GM12891 (cell line): ENCODE measurements around the gene IFIT1.

Experiments
- DNase-seq: peaks from one replicate; pipeline ENCODE4 v3.0.0; 2011; ENCODE audit warnings: low spot score; ENCODE audit not compliant: insufficient read length
- FAIRE-seq: peaks from 2 replicates; lab custom pipeline; 2011; peaks lifted over from hg19 to GRCh38; lab: Jason Lieb, UNC
- PAX5 ChIP-seq: IDR thresholded peaks from 2 replicates; pipeline ENCODE4 v1.6.1; 2011; ENCODE audit warnings: low read length, moderate library complexity, mild to moderate bottlenecking; ENCODE audit not compliant: insufficient read depth, severe bottlenecking
- POLR2A ChIP-seq: IDR thresholded peaks from 2 replicates; pipeline ENCODE4 v1.6.1; 2011; ENCODE audit warnings: low read depth, low read length, control low read depth
- POLR2AphosphoS5 ChIP-seq: IDR thresholded peaks from 2 replicates; pipeline ENCODE4 v1.6.1; 2011; ENCODE audit warnings: low read depth, low read length, control low read depth
- POU2F2 ChIP-seq: IDR thresholded peaks from 2 replicates; pipeline ENCODE4 v1.6.1; 2011; ENCODE audit warnings: low read depth, mild to moderate bottlenecking, control low read depth, low read length, moderate library complexity
- SPI1 ChIP-seq: IDR thresholded peaks from 2 replicates; pipeline ENCODE4 v1.6.1; 2011; ENCODE audit warnings: low read depth, low read length, control low read depth
- TAF1 ChIP-seq: IDR thresholded peaks from 2 replicates; pipeline ENCODE4 v1.6.1; 2011; ENCODE audit warnings: low read depth, low read length, control low read depth

Gene IFIT1

DNA sequence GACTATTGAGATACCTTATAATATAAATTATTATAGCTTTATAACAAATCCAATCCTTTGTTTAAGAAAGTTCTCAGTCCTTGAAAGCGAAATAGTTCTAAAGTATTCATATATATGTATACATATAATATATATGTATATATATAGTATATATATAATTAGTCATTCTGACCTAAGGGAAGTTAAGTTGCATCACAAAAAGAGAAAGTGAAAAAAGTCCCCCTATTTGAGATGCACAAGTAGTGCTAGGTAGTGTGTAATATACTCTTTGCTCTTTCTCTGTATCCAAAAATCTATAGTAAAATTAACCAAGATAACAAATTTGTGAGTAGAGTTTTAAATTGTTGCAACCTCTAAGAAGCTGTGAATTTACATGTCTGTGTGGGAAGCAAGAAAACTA is 27.9 kb upstream of the IFIT1 start:
- TF ChIP-seq POLR2AphosphoS5 (no peak), TAF1 (no peak), SPI1 (no peak), POU2F2 (no peak), PAX5 (no peak), POLR2A (no peak)
- DNase-seq (no peak), FAIRE-seq (no peak)

DNA sequence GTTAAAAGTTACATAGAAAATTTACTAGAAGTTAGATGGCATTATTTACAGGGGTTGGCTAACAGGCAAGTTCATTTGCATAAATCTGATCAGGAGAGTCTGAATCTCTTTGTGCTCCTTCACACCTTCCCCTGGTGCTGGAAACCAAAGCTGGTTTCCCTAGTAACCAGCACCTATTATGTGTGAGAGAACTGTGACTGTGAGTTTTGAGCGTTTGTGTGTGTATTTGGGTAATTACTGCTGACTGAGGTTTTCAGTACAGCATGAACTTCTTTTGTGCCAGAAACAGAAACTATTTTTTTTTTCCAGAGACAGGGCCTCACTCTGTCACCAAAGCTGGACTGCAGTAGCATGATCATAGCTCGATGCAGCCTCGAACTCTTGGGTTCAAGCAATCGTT is 24.9 kb upstream of the IFIT1 start:
- TF ChIP-seq SPI1 (no peak), POU2F2 (peak; percentile 45; the same call in 1 of the 2 replicates), POLR2A (no peak), PAX5 (no peak), TAF1 (no peak)
- DNase-seq (no peak), FAIRE-seq (peak; percentile 83)

DNA sequence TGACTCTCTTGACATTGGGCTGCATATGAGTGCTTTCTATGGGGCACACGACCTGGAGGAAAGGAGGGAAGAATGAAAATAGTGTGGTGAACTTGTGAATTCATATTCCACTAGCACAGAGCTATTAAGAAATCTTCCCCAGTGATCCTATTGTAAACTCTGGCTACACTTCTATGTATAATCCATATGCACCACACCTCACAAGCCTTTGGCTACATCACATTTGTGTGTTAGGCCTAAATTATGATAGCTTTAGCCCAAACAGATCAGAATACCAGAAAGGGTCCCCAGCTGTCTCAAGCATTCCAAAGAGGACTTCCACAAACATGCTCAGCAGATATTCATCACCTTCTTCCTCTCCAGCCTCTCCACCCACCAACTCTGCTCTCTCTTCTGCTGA is 24.3 kb upstream of the IFIT1 start:
- TF ChIP-seq POLR2AphosphoS5, result no peak
- no peak for TF ChIP-seq POLR2A
- no peak for TF ChIP-seq SPI1
- no peak for TF ChIP-seq PAX5
- TF ChIP-seq TAF1, result no peak
- TF ChIP-seq POU2F2, result no peak
- no peak for DNase-seq
- FAIRE-seq, result no peak

DNA sequence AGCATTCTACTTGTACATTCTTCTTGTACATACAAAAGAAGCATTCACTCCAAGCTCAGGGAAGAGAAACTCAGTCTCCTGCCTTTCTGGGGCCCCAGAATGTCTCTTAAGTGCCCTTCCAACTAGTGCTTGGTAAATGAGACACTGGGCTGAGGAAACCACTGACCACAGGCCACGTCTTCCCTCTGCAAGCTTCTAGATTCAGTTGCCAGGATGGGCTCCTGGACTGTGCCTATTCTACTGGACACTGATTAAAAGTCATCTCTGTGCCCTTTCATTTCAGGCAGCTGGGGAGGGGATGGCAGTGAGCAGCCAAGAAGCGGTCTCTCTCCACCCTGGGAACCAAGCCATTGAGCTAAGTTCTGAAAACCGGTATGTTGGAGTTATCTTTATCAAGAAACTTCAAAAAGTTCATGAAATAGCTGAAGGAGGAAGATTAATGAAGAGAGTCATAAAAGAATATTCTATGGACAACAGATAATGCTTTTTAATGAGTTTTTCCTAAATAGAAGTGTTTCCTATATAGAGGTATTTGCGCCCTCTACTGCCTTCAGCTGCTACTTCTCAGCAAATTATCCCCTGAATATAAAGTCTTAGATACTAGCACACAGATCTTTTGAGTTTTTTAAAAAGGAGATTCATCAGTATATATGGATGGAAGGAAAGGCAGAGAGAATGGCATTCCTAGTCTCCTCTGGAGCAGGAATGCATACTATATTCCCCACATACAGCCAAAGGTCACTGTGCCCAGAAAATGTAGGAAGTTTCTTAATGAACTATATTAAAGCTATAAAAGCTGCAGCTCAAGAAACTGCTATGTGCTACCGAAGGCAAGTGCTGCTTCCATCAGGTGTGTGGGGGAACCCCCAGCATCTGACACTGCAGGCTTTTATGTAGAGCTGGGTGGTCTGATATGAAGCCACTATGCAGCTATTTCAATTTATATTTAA is 23.0 kb upstream of the IFIT1 start:
- peak; percentile 31 for FAIRE-seq

DNA sequence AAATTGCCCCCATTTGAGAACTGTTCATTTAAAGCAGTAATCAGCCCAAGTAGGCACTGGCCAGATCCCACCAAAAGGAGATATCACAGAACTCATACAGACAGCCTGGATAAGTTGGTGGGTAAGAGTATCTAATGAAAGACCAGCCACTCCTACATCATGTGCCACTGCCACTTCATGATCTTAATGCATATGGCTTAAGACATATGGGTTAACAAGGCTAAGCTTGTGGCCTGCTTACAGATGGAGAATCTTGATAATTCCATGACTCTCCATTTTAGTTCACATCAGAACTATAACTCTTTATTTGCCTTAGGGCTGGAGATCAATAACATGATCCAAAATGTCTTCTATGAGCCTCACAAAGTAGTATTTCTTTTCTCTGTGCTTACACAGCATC is 21.3 kb upstream of the IFIT1 start:
- no peak for FAIRE-seq
- no peak for DNase-seq

More for the DNA sequence above, 23.0 kb upstream of the IFIT1 start:
- no peak for TF ChIP-seq PAX5
- TF ChIP-seq SPI1, result no peak
- no peak for TF ChIP-seq POU2F2
- TF ChIP-seq POLR2AphosphoS5, result no peak
- no peak for TF ChIP-seq POLR2A
- no peak for TF ChIP-seq TAF1
- no peak for DNase-seq

DNA sequence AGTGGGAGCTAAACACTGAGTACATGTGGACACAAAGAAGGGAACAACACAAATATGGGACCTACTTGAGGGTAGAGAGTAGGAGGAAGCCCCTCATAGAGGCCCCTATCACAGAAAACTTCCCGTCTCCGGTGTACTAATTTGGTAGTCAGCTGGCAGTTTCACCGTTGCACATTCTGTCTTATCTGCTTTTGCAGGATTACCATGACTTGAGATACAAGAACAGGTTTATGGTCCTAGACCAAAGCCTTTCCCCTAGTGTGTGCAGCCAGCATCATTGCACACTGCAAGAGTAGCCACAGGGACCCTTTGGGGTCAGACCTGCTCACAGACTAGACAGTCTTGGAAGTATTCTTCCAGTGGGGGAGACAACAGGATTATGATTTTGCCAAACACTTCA is 20.4 kb upstream of the IFIT1 start:
- TF ChIP-seq PAX5, result no peak
- TF ChIP-seq TAF1, result no peak
- no peak for TF ChIP-seq POLR2AphosphoS5
- no peak for TF ChIP-seq SPI1
- TF ChIP-seq POU2F2, result no peak

More for the DNA sequence above, 21.3 kb upstream of the IFIT1 start:
- TF ChIP-seq POU2F2, result no peak
- no peak for TF ChIP-seq SPI1
- no peak for TF ChIP-seq POLR2AphosphoS5
- TF ChIP-seq POLR2A, result no peak
- TF ChIP-seq PAX5, result no peak
- no peak for TF ChIP-seq TAF1

DNA sequence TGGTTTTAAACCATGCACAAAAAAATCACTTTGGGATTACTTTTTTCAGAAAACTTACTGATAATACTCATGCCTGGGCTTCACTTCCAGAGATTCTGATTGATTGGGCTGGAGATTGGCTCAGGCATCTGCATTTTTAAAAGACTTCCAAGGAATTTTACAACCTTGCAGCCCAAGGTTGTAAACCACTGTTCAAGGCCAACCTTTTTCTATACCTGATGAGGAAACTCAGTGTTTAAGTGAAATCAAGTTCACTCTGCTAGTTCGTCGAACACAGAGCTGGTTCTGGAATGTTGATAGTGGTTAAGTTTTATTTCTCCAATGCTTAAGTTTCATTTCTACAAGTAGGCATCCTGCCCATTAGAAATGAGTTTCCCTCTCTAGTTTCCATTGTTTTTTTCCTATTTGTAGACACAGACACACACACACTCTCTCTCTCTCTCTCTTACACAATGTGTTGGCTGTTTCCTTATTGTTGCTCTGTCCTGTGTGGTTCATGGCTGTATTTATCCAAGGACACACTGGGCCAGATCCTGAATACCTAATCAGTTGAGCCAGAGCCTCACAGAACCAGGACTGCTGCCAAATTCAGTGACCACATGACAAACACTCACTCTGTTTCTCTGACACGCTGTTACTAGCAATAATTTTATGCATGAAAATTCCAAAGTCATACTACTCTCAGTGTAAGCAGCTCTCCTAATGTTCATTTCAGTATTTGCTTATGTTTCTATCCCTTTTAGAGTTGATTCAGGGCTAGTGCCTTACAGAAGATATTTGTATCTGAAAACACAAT is 18.3 kb upstream of the IFIT1 start:
- FAIRE-seq (no peak), DNase-seq (no peak)
- TF ChIP-seq POLR2A (no peak), TAF1 (no peak), POLR2AphosphoS5 (no peak), POU2F2 (no peak), PAX5 (no peak), SPI1 (no peak)

More for the DNA sequence above, 20.4 kb upstream of the IFIT1 start:
- FAIRE-seq (no peak), DNase-seq (no peak)

DNA sequence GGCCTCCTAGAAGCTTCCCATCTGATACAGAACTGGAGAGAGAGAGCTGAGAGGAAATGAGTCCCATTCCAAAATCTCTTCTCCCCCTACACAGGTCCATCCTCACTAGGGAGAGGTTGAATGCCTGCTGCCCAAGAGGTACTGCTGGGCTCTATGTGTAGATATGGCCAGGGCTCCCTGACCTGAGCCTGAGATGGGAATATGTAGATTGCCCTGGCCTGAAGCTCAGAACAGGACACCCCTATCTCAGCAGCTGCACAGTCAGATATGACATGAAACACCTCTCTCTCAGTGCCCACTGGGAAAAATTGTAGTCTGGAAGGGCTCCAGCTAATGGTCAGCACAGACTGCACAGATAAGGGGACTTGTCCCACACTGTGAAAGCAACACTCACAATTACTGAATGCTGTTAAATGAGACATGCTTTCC is 17.7 kb upstream of the IFIT1 start:
- FAIRE-seq, result no peak
- TF ChIP-seq POU2F2 (no peak), POLR2AphosphoS5 (no peak), TAF1 (no peak), SPI1 (no peak), PAX5 (no peak), POLR2A (no peak)
- DNase-seq, result no peak
